ENCODE data around the gene BARX1.

The BARX1 gene

GRCh38 chr9:93916358-93916757 lies 38.8 kb downstream of the BARX1 start:
- no peak for FAIRE-seq

- FAIRE-seq = no peak
These were observed 43.2 kb downstream of the BARX1 start for GRCh38 chr9:93911801-93912554.

DNA sequence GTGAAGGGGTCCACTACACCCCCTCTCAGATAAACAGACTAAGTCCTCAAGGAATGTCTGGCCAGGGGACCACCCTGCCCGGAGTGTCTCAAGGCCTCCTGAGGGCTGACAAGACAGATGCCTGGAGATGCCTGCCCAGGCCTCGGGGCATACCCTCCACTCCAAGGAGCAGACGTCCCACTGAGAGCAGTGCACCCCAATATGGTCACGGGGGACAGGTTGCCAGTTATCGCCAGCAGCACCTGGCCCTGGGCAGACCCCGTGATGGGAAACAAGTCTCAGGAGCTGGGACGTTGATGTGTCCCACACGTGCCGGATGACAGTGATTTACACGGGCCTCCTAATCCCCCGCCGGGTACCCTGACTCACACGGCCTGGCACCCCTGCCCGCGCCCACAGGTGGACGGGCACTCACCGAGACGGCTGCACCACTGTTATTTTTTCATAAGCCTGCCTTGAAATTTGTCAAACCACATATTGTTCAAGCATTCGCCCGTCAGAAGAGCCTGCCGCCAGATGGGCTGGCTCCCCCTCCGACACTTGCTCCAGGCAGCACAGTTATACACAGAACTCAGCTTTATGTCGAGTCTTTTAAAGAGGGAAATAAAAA lies 43.9 kb downstream of the BARX1 start:
- no peak for FAIRE-seq

GRCh38 chr9:93910598-93910997 lies 44.6 kb downstream of the BARX1 start:
- FAIRE-seq = no peak

DNA sequence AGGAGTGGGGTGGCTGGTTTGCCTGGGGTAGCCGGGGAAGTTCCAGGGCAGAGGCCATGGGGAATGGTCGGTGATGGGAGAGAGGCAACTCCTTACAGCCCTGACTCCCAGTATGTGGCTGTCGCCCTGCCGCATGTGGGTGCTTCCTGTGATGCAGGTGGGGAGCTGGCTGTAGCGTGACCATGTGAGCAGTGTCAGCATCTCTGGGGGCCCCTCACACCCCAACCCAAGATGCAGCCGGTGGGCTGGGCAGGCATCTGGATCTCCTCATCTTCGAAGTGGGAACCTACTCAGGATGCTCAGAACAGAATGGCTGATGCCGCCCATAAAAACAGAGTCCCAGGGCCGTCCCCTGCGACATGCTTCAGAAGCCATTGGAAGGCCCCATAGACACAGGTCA lies 45.0 kb downstream of the BARX1 start:
- FAIRE-seq = no peak

DNA sequence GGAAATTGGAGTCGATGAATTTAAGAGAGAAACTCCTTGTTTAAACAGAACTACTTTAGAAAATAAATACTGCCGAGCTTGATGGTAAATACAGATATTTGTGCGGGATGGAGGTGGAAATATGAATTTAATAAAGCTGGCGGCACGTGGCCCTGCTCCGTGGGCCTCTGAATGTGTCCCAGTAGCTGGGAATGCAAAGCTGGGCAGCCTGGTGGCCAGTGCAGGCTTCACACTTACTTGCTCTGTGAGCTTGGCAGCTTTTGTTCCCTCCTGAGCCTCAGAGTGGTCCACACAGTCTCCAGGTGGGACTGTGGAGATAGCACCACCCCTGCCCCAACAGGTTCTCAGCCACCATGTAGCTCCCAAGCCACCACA lies 45.9 kb downstream of the BARX1 start:
- FAIRE-seq = no peak

- no peak for FAIRE-seq
These were observed 46.4 kb downstream of the BARX1 start for GRCh38 chr9:93908591-93909241.

DNA sequence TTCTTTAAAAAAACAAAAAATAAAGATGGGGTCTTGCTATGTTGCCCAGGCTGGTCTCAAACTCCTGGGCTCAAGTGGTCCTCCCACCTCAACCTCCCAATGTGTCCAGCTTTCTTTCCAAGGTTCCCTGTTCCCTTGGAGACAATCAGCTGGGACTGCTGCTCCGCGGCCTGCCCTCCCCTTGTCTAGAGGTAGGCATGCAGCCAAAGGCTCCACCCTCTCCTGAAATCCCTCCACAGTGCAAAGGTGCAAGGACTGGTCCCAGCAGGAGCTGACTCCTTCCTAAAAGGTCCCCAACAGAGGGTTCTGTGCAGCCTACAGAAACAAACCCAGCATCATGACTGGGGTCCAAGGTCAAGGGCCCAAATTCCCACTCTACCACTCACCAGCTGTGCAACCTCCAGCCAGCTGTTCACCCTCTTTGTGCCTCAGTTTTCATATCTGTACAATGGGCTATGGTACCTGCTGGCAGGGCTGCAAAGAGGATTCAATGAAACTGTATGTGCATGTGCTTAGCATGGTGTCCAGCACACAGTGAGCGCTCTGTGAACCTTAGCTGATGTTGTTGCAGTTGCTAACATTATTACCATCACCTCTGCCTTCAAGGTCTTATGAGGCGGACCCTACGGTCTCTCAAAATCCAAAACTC lies 47.5 kb downstream of the BARX1 start:
- no peak for FAIRE-seq

DNA sequence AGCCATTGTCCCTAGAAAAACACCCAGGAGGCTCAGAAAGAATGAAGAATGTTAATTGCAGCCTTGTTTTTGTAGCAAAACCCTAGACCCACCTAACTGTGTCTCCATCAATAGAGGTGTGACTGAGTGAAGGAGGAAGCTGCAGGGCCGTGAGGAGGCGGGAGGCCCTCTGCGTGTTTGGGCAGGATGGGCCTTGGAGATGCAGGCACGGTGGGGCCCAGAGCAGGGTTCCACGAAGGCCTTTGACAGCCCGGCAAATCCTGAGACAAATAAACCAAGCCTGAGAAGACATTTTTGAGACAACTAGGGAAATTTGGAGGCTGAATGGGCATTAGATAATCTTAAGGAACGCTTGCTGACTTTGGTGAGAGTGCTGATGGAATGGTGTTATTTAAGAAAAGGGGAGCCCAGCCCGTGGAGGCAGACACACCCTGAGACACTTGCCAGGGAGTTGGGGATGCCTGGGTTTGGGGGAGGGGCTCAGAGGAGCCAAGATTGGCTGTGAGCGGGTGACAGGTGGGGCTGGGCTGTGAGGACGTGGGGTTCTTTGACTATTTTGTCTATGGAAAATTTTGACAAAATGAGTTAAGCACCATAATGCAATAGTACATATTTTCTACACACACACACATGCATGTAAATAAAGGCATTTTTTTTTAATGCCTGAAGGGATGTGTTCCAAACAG lies 48.8 kb downstream of the BARX1 start:
- no peak for FAIRE-seq

- no peak for FAIRE-seq
These were observed 49.6 kb downstream of the BARX1 start for GRCh38 chr9:93905473-93906133.

GRCh38 chr9:93904649-93905472 lies 50.3 kb downstream of the BARX1 start:
- FAIRE-seq = no peak

DNA sequence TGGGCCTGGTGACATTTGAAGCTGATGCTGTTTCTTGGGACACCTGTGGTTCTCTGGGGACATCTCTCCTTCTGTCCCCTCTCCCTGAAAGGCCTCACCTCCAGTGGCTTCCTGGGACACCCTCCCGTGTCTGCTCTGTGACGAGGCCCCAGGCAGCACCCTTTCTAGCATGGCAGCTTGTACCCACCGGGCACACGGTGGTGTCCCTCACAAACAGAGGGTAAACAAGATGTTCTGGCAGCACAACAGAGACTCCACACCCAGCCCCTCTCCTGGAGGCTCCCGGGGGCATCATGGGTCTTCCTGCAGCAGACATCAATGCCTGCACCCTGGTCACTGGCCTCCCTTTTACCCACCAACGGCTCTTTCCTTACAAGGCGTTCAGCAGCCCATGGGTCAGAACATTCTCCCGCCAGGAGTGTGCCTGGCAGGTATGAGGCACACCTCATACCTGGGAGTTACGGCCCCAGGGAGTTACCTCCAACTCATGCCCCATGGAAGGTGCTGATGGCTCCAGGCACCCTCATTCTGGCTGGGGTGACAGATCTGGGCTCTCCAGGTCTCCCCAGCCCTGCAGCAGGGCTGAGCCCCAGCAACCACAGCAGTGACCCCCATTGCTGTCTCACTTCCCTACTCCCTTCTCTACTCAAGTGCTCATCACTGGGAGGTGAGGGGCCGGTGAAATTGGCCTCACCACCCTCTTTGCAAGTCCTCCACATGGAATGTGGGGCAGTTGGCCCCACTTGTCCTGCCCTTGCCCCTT lies 51.1 kb downstream of the BARX1 start:
- no peak for FAIRE-seq

DNA sequence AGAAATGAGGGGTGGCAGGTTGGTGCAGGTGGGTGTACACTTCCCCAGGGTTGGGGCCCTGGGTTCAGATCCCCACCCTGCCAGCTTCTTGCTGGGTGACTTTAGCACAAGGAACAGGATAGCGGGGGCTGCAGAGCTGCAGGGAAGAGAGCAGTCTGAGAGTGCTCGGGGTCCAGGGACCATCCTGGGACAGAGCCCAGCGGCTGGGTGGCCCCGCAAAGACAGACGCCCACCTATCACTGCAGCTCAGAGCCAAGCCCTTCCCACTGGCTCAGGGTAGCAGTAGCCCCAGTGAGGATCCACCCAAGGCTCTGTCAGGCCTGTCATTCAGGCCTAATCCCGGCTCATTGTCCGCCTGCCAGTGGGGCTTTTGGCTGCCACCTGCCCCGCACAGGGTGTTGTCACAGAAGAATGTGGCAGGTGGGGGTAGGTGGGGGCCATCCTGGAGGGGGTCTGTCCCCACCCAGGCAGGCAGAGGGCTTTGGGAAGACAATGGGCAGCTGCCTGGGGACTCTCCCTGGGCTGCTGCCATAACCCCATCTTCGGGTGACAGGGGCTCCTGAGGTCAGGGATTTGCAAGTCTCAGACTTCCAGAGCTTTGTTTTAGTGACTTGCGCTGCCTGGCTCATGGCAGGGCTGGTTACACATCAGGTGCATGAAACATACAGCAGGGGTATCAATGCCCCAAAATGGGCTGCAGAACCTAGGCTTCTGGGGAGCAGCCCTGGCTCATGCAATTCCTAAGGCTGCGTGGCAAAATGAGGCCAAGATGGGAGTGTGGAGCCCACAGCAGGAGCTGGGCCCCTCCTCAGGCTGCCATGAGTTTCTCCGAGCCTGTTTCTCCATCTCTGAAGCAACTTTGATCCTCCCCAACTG lies 52.1 kb downstream of the BARX1 start:
- FAIRE-seq = no peak

- no peak for FAIRE-seq
These were observed 52.9 kb downstream of the BARX1 start for GRCh38 chr9:93902051-93902779.
